IgD-negative memory B cell (primary cell): ENCODE data around the gene SOCS7. TPM values are rescaled to one million over a fixed set of nuclear protein-coding genes. Genes with fewer than 3 reads are reported as not detected.

Experiments
- H3K27ac Mint-ChIP-seq, 3 donors: one replicate each; pipeline ENCODE4 v1.8.0; 2020 to 2022; ENCODE audit warnings: mild to moderate bottlenecking in 3 of 3, mixed read lengths in 3 of 3, moderate library complexity in 1 of 3
- H3K27me3 Mint-ChIP-seq: one replicate; pipeline ENCODE4 v1.8.0; 2021; ENCODE audit warnings: mixed read lengths
- H3K36me3 Mint-ChIP-seq: one replicate; pipeline ENCODE4 v1.8.0; 2020; ENCODE audit warnings: mild to moderate bottlenecking, mixed read lengths
- H3K4me1 Mint-ChIP-seq, 3 donors: one replicate each; pipeline ENCODE4 v1.8.0; 2020 to 2022; ENCODE audit warnings: mixed read lengths in 3 of 3, mild to moderate bottlenecking in 1 of 3
- H3K4me3 Mint-ChIP-seq, 4 donors: one replicate each; pipeline ENCODE4 v1.8.0; 2020 to 2022; ENCODE audit warnings: mild to moderate bottlenecking in 4 of 4, mixed read lengths in 4 of 4, moderate library complexity in 3 of 4
- H3K9me3 Mint-ChIP-seq, 3 donors: one replicate each; pipeline ENCODE4 v1.8.0; 2020 to 2021; ENCODE audit warnings: mixed read lengths in 3 of 3, mild to moderate bottlenecking in 1 of 3
- polyA plus RNA-seq: library from polyadenylated mRNA; unstranded; fragments of 300-500 nt; fragmentation: Illumina TruSeq; gene quantifications from one replicate; pipeline ENCODE4 v1.2.3, GENCODE V29; 2021

Gene SOCS7
- polyA plus RNA-seq, 1 donor from 2014 or later: 0.74 TPM

- Mint-ChIP-seq H3K27me3 (peaks cover 44% of the 10 kb centered on the region), H3K4me3 (peak overlapping the region in 1 of 4 donors; percentile 17), H3K36me3 (no peaks in the 10 kb centered on the region), H3K4me1 (peaks cover 1 to 6% (median 5%) of the 10 kb centered on the region in 3 donors), H3K9me3 (no peaks in the 10 kb centered on the region), H3K27ac (no peak overlapping the region)
Measured at GRCh38 chr17:38418062-38418692, 66.5 kb downstream of the SOCS7 start.

- peaks cover 4 to 9% (median 6%) of the 10 kb centered on the region in 3 donors for H3K4me1 Mint-ChIP-seq
- peaks cover 47% of the 10 kb centered on the region for H3K27me3 Mint-ChIP-seq
- peak overlapping the region in 1 of 3 donors; percentile 23 for H3K27ac Mint-ChIP-seq
- no peaks in the 10 kb centered on the region for H3K36me3 Mint-ChIP-seq
- peak overlapping the region in 2 of 4 donors; percentile 73 to 78 for H3K4me3 Mint-ChIP-seq
- H3K9me3 Mint-ChIP-seq: no peaks in the 10 kb centered on the region
Measured at GRCh38 chr17:38418693-38419507, 67.3 kb downstream of the SOCS7 start.

- Mint-ChIP-seq H3K27ac (no peak overlapping the region), H3K4me1 (peaks cover 4 to 10% (median 7%) of the 10 kb centered on the region in 3 donors), H3K4me3 (peak overlapping the region in 2 of 4 donors; percentile 47 to 70), H3K9me3 (no peaks in the 10 kb centered on the region), H3K36me3 (no peaks in the 10 kb centered on the region), H3K27me3 (peaks cover 51% of the 10 kb centered on the region)
Measured at GRCh38 chr17:38419508-38419981, 67.9 kb downstream of the SOCS7 start.

GRCh38 chr17:38420518-38420917 lies 68.9 kb downstream of the SOCS7 start:
- H3K27ac Mint-ChIP-seq: no peak overlapping the region
- H3K27me3 Mint-ChIP-seq: peaks cover 60% of the 10 kb centered on the region
- H3K4me3 Mint-ChIP-seq: peak overlapping the region in 1 of 4 donors; percentile 66
- no peaks in the 10 kb centered on the region for H3K9me3 Mint-ChIP-seq
- peaks cover 2% of the 10 kb centered on the region for H3K36me3 Mint-ChIP-seq
- H3K4me1 Mint-ChIP-seq: peaks cover 4 to 10% (median 7%) of the 10 kb centered on the region in 3 donors

GRCh38 chr17:38421171-38421841 lies 69.7 kb downstream of the SOCS7 start:
- peaks cover 62% of the 10 kb centered on the region for H3K27me3 Mint-ChIP-seq

GRCh38 chr17:38421871-38422827 lies 70.5 kb downstream of the SOCS7 start:
- Mint-ChIP-seq H3K4me3 (no peak overlapping the region), H3K4me1 (peaks cover 4 to 7% (median 7%) of the 10 kb centered on the region in 3 donors)

More at GRCh38 chr17:38421171-38421841, 69.7 kb downstream of the SOCS7 start:
- Mint-ChIP-seq H3K36me3 (peaks cover 2% of the 10 kb centered on the region), H3K4me1 (peaks cover 4 to 10% (median 7%) of the 10 kb centered on the region in 3 donors), H3K27ac (no peak overlapping the region), H3K9me3 (no peaks in the 10 kb centered on the region), H3K4me3 (no peak overlapping the region)

GRCh38 chr17:38424297-38424972 lies 72.8 kb downstream of the SOCS7 start:
- Mint-ChIP-seq H3K4me3 (no peak overlapping the region), H3K4me1 (peaks cover 5 to 7% (median 6%) of the 10 kb centered on the region in 3 donors), H3K27ac (no peak overlapping the region), H3K9me3 (no peaks in the 10 kb centered on the region), H3K36me3 (peaks cover 4% of the 10 kb centered on the region), H3K27me3 (peaks cover 52% of the 10 kb centered on the region)

More at GRCh38 chr17:38421871-38422827, 70.5 kb downstream of the SOCS7 start:
- Mint-ChIP-seq H3K9me3 (no peaks in the 10 kb centered on the region), H3K27me3 (peaks cover 62% of the 10 kb centered on the region), H3K27ac (no peak overlapping the region), H3K36me3 (peaks cover 2% of the 10 kb centered on the region)

- Mint-ChIP-seq H3K9me3 (no peaks in the 10 kb centered on the region), H3K27me3 (peaks cover 46% of the 10 kb centered on the region), H3K4me3 (no peak overlapping the region), H3K36me3 (peaks cover 4% of the 10 kb centered on the region), H3K27ac (no peak overlapping the region), H3K4me1 (peaks cover 5 to 7% (median 6%) of the 10 kb centered on the region in 3 donors)
Measured at GRCh38 chr17:38425031-38425430, 73.4 kb downstream of the SOCS7 start.

- no peaks in the 10 kb centered on the region for H3K9me3 Mint-ChIP-seq
Measured at GRCh38 chr17:38425744-38426143, 74.1 kb downstream of the SOCS7 start.

GRCh38 chr17:38426441-38426840 lies 74.8 kb downstream of the SOCS7 start:
- H3K4me3 Mint-ChIP-seq: no peak overlapping the region
- no peak overlapping the region for H3K27ac Mint-ChIP-seq
- H3K4me1 Mint-ChIP-seq: peaks cover 5 to 7% (median 6%) of the 10 kb centered on the region in 3 donors
- H3K9me3 Mint-ChIP-seq: no peaks in the 10 kb centered on the region
- peaks cover 41% of the 10 kb centered on the region for H3K27me3 Mint-ChIP-seq
- H3K36me3 Mint-ChIP-seq: peaks cover 4% of the 10 kb centered on the region

More at GRCh38 chr17:38425744-38426143, 74.1 kb downstream of the SOCS7 start:
- peaks cover 4% of the 10 kb centered on the region for H3K36me3 Mint-ChIP-seq
- H3K27ac Mint-ChIP-seq: no peak overlapping the region
- peaks cover 45% of the 10 kb centered on the region for H3K27me3 Mint-ChIP-seq
- peaks cover 5 to 7% (median 6%) of the 10 kb centered on the region in 3 donors for H3K4me1 Mint-ChIP-seq
- no peak overlapping the region for H3K4me3 Mint-ChIP-seq

- Mint-ChIP-seq H3K9me3 (no peaks in the 10 kb centered on the region), H3K27me3 (peaks cover 37% of the 10 kb centered on the region)
Measured at GRCh38 chr17:38427160-38427949, 75.7 kb downstream of the SOCS7 start.

GRCh38 chr17:38428112-38428642 lies 76.5 kb downstream of the SOCS7 start, which contains the start of gene ARHGAP23:
TSS of gene ARHGAP23 (plus strand) at chr17:38428464. CDS start at chr17:38428486, 22 bp downstream.
- peak within 1 kb of the TSS in 1 of 3 donors; percentile 35 for H3K27ac Mint-ChIP-seq
- peaks cover 33% of the 10 kb centered on the region for H3K27me3 Mint-ChIP-seq
- H3K36me3 Mint-ChIP-seq: peaks cover 4% of the 10 kb centered on the region
- H3K4me1 Mint-ChIP-seq: peaks cover 5 to 7% (median 6%) of the 10 kb centered on the region in 3 donors
- no peaks in the 10 kb centered on the region for H3K9me3 Mint-ChIP-seq
- H3K4me3 Mint-ChIP-seq: peak within 1 kb of the TSS; percentile 57 to 80 (median 72)

More at GRCh38 chr17:38427160-38427949, 75.7 kb downstream of the SOCS7 start:
- peak overlapping the region in 1 of 3 donors; percentile 35 for H3K27ac Mint-ChIP-seq
- H3K4me3 Mint-ChIP-seq: peak overlapping the region; percentile 44 to 80 (median 76)
- H3K4me1 Mint-ChIP-seq: peaks cover 5 to 7% (median 6%) of the 10 kb centered on the region in 3 donors
- H3K36me3 Mint-ChIP-seq: peaks cover 4% of the 10 kb centered on the region
